HL-60 (cell line): ENCODE measurements around the gene RBMX2.

Experiments
- CTCF ChIP-seq: IDR thresholded peaks from one replicate; pipeline ENCODE4 v1.5.1; 2011; ENCODE audit warnings: low read length, control low read depth, inconsistent platforms; ENCODE audit not compliant: insufficient read depth
- GABPA ChIP-seq: IDR thresholded peaks from 2 replicates; pipeline ENCODE4 v1.6.1; 2012; ENCODE audit warnings: low read depth
- POLR2AphosphoS5 ChIP-seq: IDR thresholded peaks from 2 replicates; pipeline ENCODE4 v1.6.1; 2012; ENCODE audit warnings: low read depth

DNA sequence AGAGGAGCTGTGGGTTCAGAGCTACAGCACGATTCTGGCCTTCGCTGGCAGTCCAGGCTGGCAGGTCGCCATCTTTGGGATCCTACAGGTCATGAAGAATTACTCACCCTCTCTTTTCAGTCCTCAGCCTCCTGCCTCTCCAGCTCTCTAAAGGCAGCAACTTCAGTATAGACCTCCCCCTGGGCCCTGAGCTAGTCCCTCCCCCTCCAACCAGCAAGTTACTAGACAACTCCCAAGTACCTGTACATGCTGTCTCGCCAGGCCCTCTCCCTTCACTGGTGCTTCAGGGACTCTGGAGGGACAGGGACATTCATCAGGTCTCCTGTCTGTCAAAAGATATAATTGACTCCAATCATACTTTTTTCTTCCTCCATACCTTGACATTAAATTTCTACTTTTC lies 16.3 kb upstream of the RBMX2 start, which contains the start of gene GPR119:
- TF ChIP-seq CTCF (no peak), GABPA (no peak), POLR2AphosphoS5 (no peak)
